ENCODE measurements around the gene VPS13C. TPM values are rescaled to one million over a fixed set of nuclear protein-coding genes. Genes with fewer than 3 reads are reported as not detected.

Gene VPS13C
- total RNA-seq, 1 experiment from 2014 or later: 47.3 TPM

DNA sequence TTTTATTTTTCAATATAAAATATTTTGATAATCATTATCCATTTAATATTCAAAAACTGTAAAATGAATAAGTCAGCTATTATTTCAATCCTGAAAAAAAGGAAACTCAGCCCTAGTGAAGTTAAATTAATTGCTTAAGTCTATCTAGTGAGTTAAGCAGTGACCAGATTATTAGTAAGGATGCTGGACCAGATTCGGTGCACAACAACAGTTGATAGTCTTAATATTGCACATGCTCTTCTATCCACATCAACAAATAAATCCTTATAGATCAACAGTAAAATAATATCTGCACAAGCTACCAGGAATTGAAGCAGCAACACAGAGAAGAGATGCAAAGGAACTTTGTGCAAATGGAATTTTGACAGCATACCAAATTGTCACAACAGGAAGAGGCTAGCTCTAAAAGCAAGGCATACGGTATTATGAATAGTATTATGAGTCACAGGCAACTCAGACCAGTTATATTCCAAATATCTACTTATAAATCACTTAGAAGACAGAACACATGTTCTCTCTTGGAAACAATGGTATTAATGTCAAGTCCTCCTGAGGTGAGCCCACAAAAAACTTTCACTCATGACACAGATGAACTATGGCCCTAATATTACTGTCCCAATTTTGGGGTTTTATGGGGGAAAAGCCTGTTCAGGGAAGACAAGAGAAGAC is 24.9 kb downstream of the VPS13C start:
- ATAC-seq (peak; percentile 70; the same call in 1 of the 2 replicates), DNase-seq (ENCODE audit: low read depth, low spot score) (no peak)
- H3K9me3 ChIP-seq (ENCODE audit: control insufficient read depth, insufficient read depth, low read depth, low read length): no peaks in the 10 kb centered on the region
- CTCF ChIA-PET: no interaction called here
- in situ Hi-C loops (cut with HindIII; ENCODE audit: low pct_unique_long_range_greater_than_20kb, low sequenced_read_pairs): no loop called here
- H3K27me3 ChIP-seq (ENCODE audit: control insufficient read depth, insufficient read depth, low read length): no peaks in the 10 kb centered on the region
- H3K4me3 ChIP-seq (ENCODE audit: low read depth in 2 of 2, low read length in 2 of 2): no peak overlapping the region
- POLR2A ChIA-PET: no interaction called here
- H3K4me1 ChIP-seq (ENCODE audit: control insufficient read depth, insufficient read depth, low read length): 0 out of 2 replicates have a peak, but pooled peaks cover 7% of the 10 kb centered on the region
- H3K27ac ChIP-seq (ENCODE audit: low read length): no peak overlapping the region
- intact Hi-C loops (cut with micrococcal nuclease; ENCODE audit: unreplicated experiment): no loop called here
- BruUV-seq (replicated peaks): no TSS peak
- TF ChIP-seq, protein P1, sequence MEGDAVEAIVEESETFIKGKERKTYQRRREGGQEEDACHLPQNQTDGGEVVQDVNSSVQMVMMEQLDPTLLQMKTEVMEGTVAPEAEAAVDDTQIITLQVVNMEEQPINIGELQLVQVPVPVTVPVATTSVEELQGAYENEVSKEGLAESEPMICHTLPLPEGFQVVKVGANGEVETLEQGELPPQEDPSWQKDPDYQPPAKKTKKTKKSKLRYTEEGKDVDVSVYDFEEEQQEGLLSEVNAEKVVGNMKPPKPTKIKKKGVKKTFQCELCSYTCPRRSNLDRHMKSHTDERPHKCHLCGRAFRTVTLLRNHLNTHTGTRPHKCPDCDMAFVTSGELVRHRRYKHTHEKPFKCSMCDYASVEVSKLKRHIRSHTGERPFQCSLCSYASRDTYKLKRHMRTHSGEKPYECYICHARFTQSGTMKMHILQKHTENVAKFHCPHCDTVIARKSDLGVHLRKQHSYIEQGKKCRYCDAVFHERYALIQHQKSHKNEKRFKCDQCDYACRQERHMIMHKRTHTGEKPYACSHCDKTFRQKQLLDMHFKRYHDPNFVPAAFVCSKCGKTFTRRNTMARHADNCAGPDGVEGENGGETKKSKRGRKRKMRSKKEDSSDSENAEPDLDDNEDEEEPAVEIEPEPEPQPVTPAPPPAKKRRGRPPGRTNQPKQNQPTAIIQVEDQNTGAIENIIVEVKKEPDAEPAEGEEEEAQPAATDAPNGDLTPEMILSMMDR (IDR thresholded peaks at IDR 0.05): no peak
- TF ChIP-seq, protein P2, sequence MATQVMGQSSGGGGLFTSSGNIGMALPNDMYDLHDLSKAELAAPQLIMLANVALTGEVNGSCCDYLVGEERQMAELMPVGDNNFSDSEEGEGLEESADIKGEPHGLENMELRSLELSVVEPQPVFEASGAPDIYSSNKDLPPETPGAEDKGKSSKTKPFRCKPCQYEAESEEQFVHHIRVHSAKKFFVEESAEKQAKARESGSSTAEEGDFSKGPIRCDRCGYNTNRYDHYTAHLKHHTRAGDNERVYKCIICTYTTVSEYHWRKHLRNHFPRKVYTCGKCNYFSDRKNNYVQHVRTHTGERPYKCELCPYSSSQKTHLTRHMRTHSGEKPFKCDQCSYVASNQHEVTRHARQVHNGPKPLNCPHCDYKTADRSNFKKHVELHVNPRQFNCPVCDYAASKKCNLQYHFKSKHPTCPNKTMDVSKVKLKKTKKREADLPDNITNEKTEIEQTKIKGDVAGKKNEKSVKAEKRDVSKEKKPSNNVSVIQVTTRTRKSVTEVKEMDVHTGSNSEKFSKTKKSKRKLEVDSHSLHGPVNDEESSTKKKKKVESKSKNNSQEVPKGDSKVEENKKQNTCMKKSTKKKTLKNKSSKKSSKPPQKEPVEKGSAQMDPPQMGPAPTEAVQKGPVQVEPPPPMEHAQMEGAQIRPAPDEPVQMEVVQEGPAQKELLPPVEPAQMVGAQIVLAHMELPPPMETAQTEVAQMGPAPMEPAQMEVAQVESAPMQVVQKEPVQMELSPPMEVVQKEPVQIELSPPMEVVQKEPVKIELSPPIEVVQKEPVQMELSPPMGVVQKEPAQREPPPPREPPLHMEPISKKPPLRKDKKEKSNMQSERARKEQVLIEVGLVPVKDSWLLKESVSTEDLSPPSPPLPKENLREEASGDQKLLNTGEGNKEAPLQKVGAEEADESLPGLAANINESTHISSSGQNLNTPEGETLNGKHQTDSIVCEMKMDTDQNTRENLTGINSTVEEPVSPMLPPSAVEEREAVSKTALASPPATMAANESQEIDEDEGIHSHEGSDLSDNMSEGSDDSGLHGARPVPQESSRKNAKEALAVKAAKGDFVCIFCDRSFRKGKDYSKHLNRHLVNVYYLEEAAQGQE (IDR thresholded peaks at IDR 0.05; ENCODE audit: insufficient read depth in 1 of 2, low read depth in 2 of 2, low read length in 1 of 2): no peak
- TF ChIP-seq SIN3A (IDR thresholded peaks at IDR 0.05; ENCODE audit: borderline replicate concordance, insufficient read depth, low read depth, low read length) (no peak), POLR2AphosphoS5 (IDR thresholded peaks at IDR 0.05; ENCODE audit: low read depth, low read length) (no peak)
- peaks cover 12% of the 10 kb centered on the region; the same call in 1 of the 2 replicates for H3K36me3 ChIP-seq (ENCODE audit: control insufficient read depth, insufficient read depth, low read length)

DNA sequence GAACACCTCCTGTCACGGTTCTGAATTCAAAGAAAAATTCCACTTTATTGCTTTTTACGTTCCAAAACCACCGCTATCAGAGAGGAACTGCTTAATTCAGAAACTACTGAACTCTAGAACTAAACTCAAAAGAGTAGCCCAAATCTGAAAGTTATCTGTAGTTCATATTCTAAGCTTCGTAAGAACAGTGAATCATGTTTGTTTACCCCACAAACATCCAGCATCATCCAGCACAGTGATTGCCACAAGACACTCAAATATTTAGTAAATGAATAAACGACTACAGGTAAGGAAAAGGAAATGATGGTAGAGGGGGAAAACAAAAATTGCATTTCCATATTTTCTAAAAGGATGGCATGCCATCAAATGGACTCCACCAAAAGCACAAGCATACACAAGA is 32.3 kb downstream of the VPS13C start:
- TF ChIP-seq POLR2AphosphoS5 (IDR thresholded peaks at IDR 0.05; ENCODE audit: low read depth, low read length) (no peak), SIN3A (IDR thresholded peaks at IDR 0.05; ENCODE audit: borderline replicate concordance, insufficient read depth, low read depth, low read length) (no peak), TCF7L2 (IDR thresholded peaks at IDR 0.05; ENCODE audit: low read depth, low read length) (no peak)
- TF ChIP-seq, protein P2 (IDR thresholded peaks at IDR 0.05; ENCODE audit: insufficient read depth in 1 of 2, low read depth in 2 of 2, low read length in 1 of 2): no peak
- TF ChIP-seq, protein P1 (IDR thresholded peaks at IDR 0.05): no peak
- no peak for DNase-seq (ENCODE audit: low read depth, low spot score)
- CTCF ChIA-PET: no interaction called here
- no TSS peak for BruUV-seq (replicated peaks)
- no peaks in the 10 kb centered on the region for H3K9me3 ChIP-seq (ENCODE audit: control insufficient read depth, insufficient read depth, low read depth, low read length)
- no peaks in the 10 kb centered on the region for H3K27me3 ChIP-seq (ENCODE audit: control insufficient read depth, insufficient read depth, low read length)
- no peak overlapping the region for H3K27ac ChIP-seq (ENCODE audit: low read length)
- H3K4me1 ChIP-seq (ENCODE audit: control insufficient read depth, insufficient read depth, low read length): no peaks in the 10 kb centered on the region
- no peak overlapping the region for H3K4me3 ChIP-seq (ENCODE audit: low read depth in 2 of 2, low read length in 2 of 2)
- no peak for ATAC-seq
- in situ Hi-C loops (cut with HindIII; ENCODE audit: low pct_unique_long_range_greater_than_20kb, low sequenced_read_pairs) (no loop called here), intact Hi-C loops (cut with micrococcal nuclease; ENCODE audit: unreplicated experiment) (no loop called here)
- POLR2A ChIA-PET: no interaction called here
- H3K36me3 ChIP-seq (ENCODE audit: control insufficient read depth, insufficient read depth, low read length): peaks cover 4% of the 10 kb centered on the region; the same call in 1 of the 2 replicates
